B cell (primary cell): ENCODE data around the gene SPEG. TPM values are rescaled to one million over a fixed set of nuclear protein-coding genes. Genes with fewer than 3 reads are reported as not detected.

Source experiments
- ATAC-seq: fragments of 200-7000 bp; cut with Tn5 transposase; one replicate; pipeline ENCODE4 v1.10.0; 2021; ENCODE audit warnings: low read depth, mild to moderate bottlenecking, moderate number of reproducible peaks, moderate library complexity
- CTCF ChIA-PET: fragments of 350-600 bp; sonication (Branson Sonifier 250); formaldehyde crosslinking; loops from one replicate; lab custom pipeline; 2021; ENCODE audit warnings: antibody characterized with exemption, inconsistent platforms; lab: Charles Lee
- POLR2A ChIA-PET: fragments of 350-600 bp; sonication (Branson Sonifier 250); formaldehyde crosslinking; loops from one replicate; lab custom pipeline; 2021; ENCODE audit warnings: antibody characterized with exemption; lab: Charles Lee
- DNase-seq: peaks from one replicate; pipeline ENCODE4 v3.0.0; 2013
- H2AFZ ChIP-seq: 2 replicates; pipeline ENCODE4 v1.6.1; 2012; ENCODE audit warnings: mild to moderate bottlenecking, low read depth, low read length; ENCODE audit not compliant: insufficient read depth, poor library complexity, severe bottlenecking
- H3K27ac ChIP-seq, 2 donors: 1 replicate in 1 of 2; 2 replicates in 1 of 2; pipeline ENCODE4 v1.5.1; 2012 to 2013; ENCODE audit warnings: low read length in 2 of 2, mild to moderate bottlenecking in 2 of 2, moderate library complexity in 1 of 2
- H3K27me3 ChIP-seq, 4 experiments: fragments of 200-600 bp in 1 of 4; sonication (generic) in 1 of 4; replicated peaks in 1 of 4; 1 replicate in 2 of 4; 2 replicates in 2 of 4; pipeline versions ENCODE4 v1.6.1 to v1.7.0; 2013 to 2016; ENCODE audit warnings: low read length in 3 of 4, mild to moderate bottlenecking in 2 of 4, mixed read lengths in 1 of 4, moderate library complexity in 1 of 4; ENCODE audit not compliant: insufficient read depth in 4 of 4, control insufficient read depth in 3 of 4; ENCODE audit errors: control extremely low read depth in 1 of 4
- H3K36me3 ChIP-seq, 2 experiments: replicated peaks in 1 of 2; 1 replicate in 1 of 2; 2 replicates in 1 of 2; pipeline versions ENCODE4 v1.6.1 to v1.7.1; 2013; ENCODE audit warnings: low read length in 1 of 2; ENCODE audit not compliant: insufficient read depth in 2 of 2, control insufficient read depth in 1 of 2; ENCODE audit errors: control extremely low read depth in 1 of 2, extremely low read depth in 1 of 2
- H3K4me1 ChIP-seq, 2 donors: fragments of 200-600 bp in 1 of 2; sonication (generic) in 1 of 2; 1 replicate in 1 of 2; 2 replicates in 1 of 2; pipeline versions ENCODE4 v1.5.1 to v1.6.1; 2013 to 2017; ENCODE audit warnings: low read length in 2 of 2; ENCODE audit not compliant: control insufficient read depth in 2 of 2, insufficient read depth in 2 of 2
- H3K4me2 ChIP-seq: replicated peaks from 2 replicates; pipeline ENCODE3; 2012; ENCODE audit warnings: mild to moderate bottlenecking, low read depth, low read length; ENCODE audit not compliant: poor library complexity, severe bottlenecking
- H3K4me3 ChIP-seq, 5 experiments: fragments of 200-600 bp in 1 of 5; sonication (generic) in 1 of 5; 1 replicate in 3 of 5; 2 replicates in 2 of 5; pipeline versions ENCODE4 v1.5.1 to v1.7.0; 2011 to 2016; ENCODE audit warnings: low read length in 4 of 5, mild to moderate bottlenecking in 4 of 5, low read depth in 2 of 5, control low read depth in 1 of 5, moderate library complexity in 1 of 5; ENCODE audit not compliant: insufficient read depth in 1 of 5; ENCODE audit errors: control extremely low read depth in 1 of 5, extremely low read depth in 1 of 5
- H3K79me2 ChIP-seq: fragments of 200-600 bp; sonication (generic); one replicate; pipeline ENCODE4 v1.6.0; 2016; ENCODE audit warnings: low read length; ENCODE audit not compliant: control insufficient read depth, insufficient read depth
- H3K9ac ChIP-seq: fragments of 200-600 bp; sonication (generic); 2 replicates; pipeline ENCODE4 v1.6.1; 2017; ENCODE audit warnings: mild to moderate bottlenecking, low read length, moderate library complexity
- H3K9me3 ChIP-seq, 3 donors: one replicate each; pipeline versions ENCODE4 v1.6.1 to v1.7.1; 2013; ENCODE audit warnings: low read length in 2 of 3; ENCODE audit not compliant: control insufficient read depth in 2 of 3, insufficient read depth in 1 of 3; ENCODE audit errors: control extremely low read depth in 1 of 3
- H4K20me1 ChIP-seq: 2 replicates; pipeline ENCODE4 v1.6.0; 2012; ENCODE audit warnings: mild to moderate bottlenecking, low read length; ENCODE audit not compliant: insufficient read depth, control insufficient read depth, poor library complexity, severe bottlenecking
- H3K27ac Mint-ChIP-seq: one replicate; pipeline ENCODE4 v1.8.0; 2021; ENCODE audit warnings: mixed read lengths
- H3K27me3 Mint-ChIP-seq: one replicate; pipeline ENCODE4 v1.8.0; 2021; ENCODE audit warnings: mixed read lengths
- H3K4me1 Mint-ChIP-seq: one replicate; pipeline ENCODE4 v1.8.0; 2021; ENCODE audit warnings: mixed read lengths
- H3K4me3 Mint-ChIP-seq: one replicate; pipeline ENCODE4 v1.8.0; 2021; ENCODE audit warnings: mixed read lengths
- H3K9me3 Mint-ChIP-seq: one replicate; pipeline ENCODE4 v1.8.0; 2022; ENCODE audit warnings: mixed read lengths; ENCODE audit not compliant: insufficient read depth
- EZH2 ChIP-seq: IDR thresholded peaks from 2 replicates; pipeline ENCODE4 v1.6.1; 2012; ENCODE audit warnings: borderline replicate concordance, low read depth, mild to moderate bottlenecking, moderate library complexity, low read length; ENCODE audit not compliant: insufficient read depth, poor library complexity, severe bottlenecking
- WGBS: methylation state at CpG from one replicate; pipeline ENCODE4 v1.1.5; 2013; ENCODE audit warnings: missing lambda C conversion rate; ENCODE audit not compliant: insufficient coverage; 5-methylcytosine and 5-hydroxymethylcytosine counted together
- intact Hi-C: fragments of 100-400 bp; cut with micrococcal nuclease; formaldehyde crosslinking; loops from one replicate; pipeline ENCODE4 v1.10.0; 2022
- polyA plus RNA-seq: library from polyadenylated mRNA; depleted of rRNA; stranded (reverse); fragments of >200 nt; gene quantifications from 2 replicates; pipeline ENCODE4 v1.2.3, GENCODE V29; 2012
- total RNA-seq, 2 donors: library from RNA; stranded (reverse); fragments of 120-200 nt in 1 of 2; gene quantifications; 1 replicate in 1 of 2; 2 replicates in 1 of 2; pipeline versions ENCODE4 v1.2.3 to v1.2.4, GENCODE V29; 2013 to 2022
- TF ChIP-seq, protein P1 (sequence below): fragments of 200-600 bp; IDR thresholded peaks from one replicate; pipeline ENCODE4 v1.8.0; 2022; ENCODE audit warnings: antibody characterized with exemption, mild to moderate bottlenecking

SPEG gene
- total and polyA plus RNA-seq, 2 donors (not counting 1 experiment from before 2014, with no cell fraction given): 0.03 to 0.74 TPM

DNA sequence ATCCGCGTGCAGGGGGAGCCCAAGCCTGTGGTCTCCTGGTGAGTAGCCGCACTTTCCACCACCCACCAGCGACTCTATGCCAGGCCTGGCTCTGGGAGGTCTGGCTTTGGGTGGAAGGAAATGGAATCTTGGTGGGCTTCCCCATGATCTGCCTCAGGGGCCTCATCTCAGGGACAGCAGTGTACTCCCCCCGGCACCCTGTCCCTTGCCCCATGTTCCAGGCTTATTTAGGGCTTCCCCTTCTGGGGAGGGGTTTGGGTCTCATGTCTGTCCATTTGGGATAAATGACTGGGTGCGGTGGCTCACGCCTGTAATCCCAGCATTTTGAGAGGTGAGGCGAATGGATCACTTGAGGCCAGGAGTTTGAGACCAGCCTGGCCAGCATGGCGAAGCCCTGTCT is 27.7 kb downstream of the SPEG start:
- ATAC-seq: no peak
- no peak overlapping the region for H3K27ac Mint-ChIP-seq
- no CpG with 5 or more reads among the region's 9 CpGs for WGBS

GRCh38 chr2:219464286-219465032 is 29.8 kb downstream of the SPEG start:
- Histone ChIP-seq H3K79me2 (no peaks in the 10 kb centered on the region), H3K36me3 (no peaks in the 10 kb centered on the region), H3K4me3 (no peak overlapping the region), H3K9me3 (no peaks in the 10 kb centered on the region), H3K9ac (no peak overlapping the region), H3K27ac (no peak overlapping the region), H3K4me1 (no peaks in the 10 kb centered on the region), H3K4me2 (no peak overlapping the region), H4K20me1 (no peaks in the 10 kb centered on the region), H3K27me3 (peaks cover 0 to 9% (median 2%) of the 10 kb centered on the region in 4 experiments), H2AFZ (no peak overlapping the region)
- WGBS: 95% methylated on average over 19 of the region's 21 CpGs
- no peaks in the 10 kb centered on the region for H3K9me3 Mint-ChIP-seq
- H3K4me1 Mint-ChIP-seq: peaks cover 2% of the 10 kb centered on the region
- H3K4me3 Mint-ChIP-seq: no peak overlapping the region
- CTCF ChIA-PET: interaction anchor here (0.8 to 12.6 kb wide), 3 partner anchors 46 to 66 kb away, joined by 3 to 146 read pairs (median 4); no protein-coding TSS in a partner anchor
- intact Hi-C loops: no loop called here
- DNase-seq (no peak), ATAC-seq (no peak)
- TF ChIP-seq EZH2: no peak
- TF ChIP-seq, protein P1, sequence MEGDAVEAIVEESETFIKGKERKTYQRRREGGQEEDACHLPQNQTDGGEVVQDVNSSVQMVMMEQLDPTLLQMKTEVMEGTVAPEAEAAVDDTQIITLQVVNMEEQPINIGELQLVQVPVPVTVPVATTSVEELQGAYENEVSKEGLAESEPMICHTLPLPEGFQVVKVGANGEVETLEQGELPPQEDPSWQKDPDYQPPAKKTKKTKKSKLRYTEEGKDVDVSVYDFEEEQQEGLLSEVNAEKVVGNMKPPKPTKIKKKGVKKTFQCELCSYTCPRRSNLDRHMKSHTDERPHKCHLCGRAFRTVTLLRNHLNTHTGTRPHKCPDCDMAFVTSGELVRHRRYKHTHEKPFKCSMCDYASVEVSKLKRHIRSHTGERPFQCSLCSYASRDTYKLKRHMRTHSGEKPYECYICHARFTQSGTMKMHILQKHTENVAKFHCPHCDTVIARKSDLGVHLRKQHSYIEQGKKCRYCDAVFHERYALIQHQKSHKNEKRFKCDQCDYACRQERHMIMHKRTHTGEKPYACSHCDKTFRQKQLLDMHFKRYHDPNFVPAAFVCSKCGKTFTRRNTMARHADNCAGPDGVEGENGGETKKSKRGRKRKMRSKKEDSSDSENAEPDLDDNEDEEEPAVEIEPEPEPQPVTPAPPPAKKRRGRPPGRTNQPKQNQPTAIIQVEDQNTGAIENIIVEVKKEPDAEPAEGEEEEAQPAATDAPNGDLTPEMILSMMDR: no peak
- POLR2A ChIA-PET: interaction anchor here (1.0 kb wide), 1 partner anchor 10 kb away, joined by 7 read pairs; no protein-coding TSS in a partner anchor
- peaks cover 5% of the 10 kb centered on the region for H3K27me3 Mint-ChIP-seq
- H3K27ac Mint-ChIP-seq: no peak overlapping the region

More for the DNA sequence above, 27.7 kb downstream of the SPEG start:
- Mint-ChIP-seq H3K27me3 (peaks cover 18% of the 10 kb centered on the region), H3K4me1 (peaks cover 3% of the 10 kb centered on the region), H3K4me3 (no peak overlapping the region), H3K9me3 (no peaks in the 10 kb centered on the region)
- intact Hi-C loops: no loop called here
- Histone ChIP-seq H3K4me3 (no peak overlapping the region), H3K79me2 (no peaks in the 10 kb centered on the region), H3K27ac (no peak overlapping the region), H4K20me1 (no peaks in the 10 kb centered on the region), H3K4me1 (no peaks in the 10 kb centered on the region), H3K36me3 (no peaks in the 10 kb centered on the region), H2AFZ (no peak overlapping the region), H3K4me2 (no peak overlapping the region), H3K27me3 (peaks cover 0 to 12% (median 2%) of the 10 kb centered on the region in 4 experiments), H3K9ac (no peak overlapping the region), H3K9me3 (no peaks in the 10 kb centered on the region)
- ChIA-PET POLR2A (no interaction called here), CTCF (interaction anchor here (1.0 to 12.6 kb wide), 2 partner anchors 13 to 69 kb away, joined by 3 to 146 read pairs; no protein-coding TSS in a partner anchor)
- no peak for DNase-seq
- TF ChIP-seq, protein P1: no peak
- no peak for TF ChIP-seq EZH2
